ENCODE results near the gene YDJC.

GRCh38 chr22:21598302-21598701 lies 31.5 kb downstream of the YDJC start:
- TF ChIP-seq MAFK (IDR thresholded peaks at IDR 0.05; ENCODE audit: low read depth, low read length) (no peak), CTCF (conservative IDR thresholded peaks at IDR 0.05; ENCODE audit: low read depth, low read length) (no peak), MAZ (IDR thresholded peaks at IDR 0.05; ENCODE audit: borderline replicate concordance, low read depth, low read length) (no peak), BHLHE40 (IDR thresholded peaks at IDR 0.05; ENCODE audit: low read depth, low read length) (no peak), USF2 (IDR thresholded peaks at IDR 0.05; ENCODE audit: low read depth, low read length) (no peak), RAD21 (IDR thresholded peaks at IDR 0.05; ENCODE audit: low read length) (no peak), ELK1 (IDR thresholded peaks at IDR 0.05; ENCODE audit: borderline replicate concordance, low read depth, low read length) (no peak), SMC3 (IDR thresholded peaks at IDR 0.05; ENCODE audit: low read depth, low read length) (no peak), MXI1 (IDR thresholded peaks at IDR 0.05; ENCODE audit: borderline replicate concordance, low read depth, low read length) (no peak), FOS (IDR thresholded peaks at IDR 0.05; ENCODE audit: low read depth, low read length) (no peak), RCOR1 (IDR thresholded peaks at IDR 0.05; ENCODE audit: insufficient replicate concordance, low read length) (no peak), POLR2A (IDR thresholded peaks at IDR 0.05; ENCODE audit: low read depth, low read length) (no peak), CEBPB (IDR thresholded peaks at IDR 0.05; ENCODE audit: low read depth, low read length) (no peak)

Measured in IMR-90 (cell line).